ENCODE measurements around the gene RPS6KB1.

- TF ChIP-seq CTCF (IDR thresholded peaks at IDR 0.05), result no peak
- no peak for TF ChIP-seq EP300 (IDR thresholded peaks at IDR 0.05)
- TF ChIP-seq POLR2A (IDR thresholded peaks at IDR 0.05), result no peak
- TF ChIP-seq POLR2AphosphoS5 (IDR thresholded peaks at IDR 0.05), result no peak
Observed at GRCh38 chr17:59863616-59864015, 29.3 kb upstream of the RPS6KB1 start.

Data from stomach (tissue), 4 donors.